ENCODE measurements around the gene RORB. TPM values are rescaled to one million over a fixed set of nuclear protein-coding genes. Genes with fewer than 3 reads are reported as not detected.

Gene RORB
- total and polyA plus RNA-seq, 12 donors = 0.20 to 5.0 (median 2.6) TPM

DNA sequence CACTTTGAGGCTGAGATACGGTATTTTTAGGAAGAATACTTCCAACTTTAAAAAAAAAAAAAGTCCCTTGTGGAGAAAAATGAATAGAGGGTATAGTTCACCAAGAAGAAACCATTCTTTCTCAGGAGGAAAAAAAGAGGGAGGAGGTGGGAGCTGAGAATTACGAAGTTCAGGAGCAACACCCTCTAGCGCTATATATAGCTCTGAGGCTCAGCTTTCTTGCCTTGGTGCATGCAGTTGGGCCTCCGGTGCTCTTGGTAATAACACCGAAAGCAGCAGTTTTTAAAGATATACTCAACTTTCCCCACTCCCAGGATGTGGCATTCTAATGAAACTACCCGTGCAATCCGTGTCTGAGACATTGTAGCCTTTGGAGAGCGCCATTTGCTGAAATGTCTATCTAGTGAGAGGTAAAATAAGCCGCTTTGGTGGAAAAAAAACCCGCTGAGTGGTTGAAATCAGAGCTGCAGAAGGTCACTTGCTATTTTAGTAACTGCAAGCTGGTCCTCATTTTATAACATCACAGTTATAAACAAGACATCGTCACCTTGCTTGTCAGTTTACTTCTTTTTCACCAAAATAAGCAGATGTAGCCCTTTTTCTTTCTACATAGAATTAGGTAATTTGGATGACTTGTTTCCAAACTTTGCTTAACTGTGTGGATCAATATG, 156.4 kb downstream of the RORB start:
- 51 to 55% methylated on average over 11 of the region's 11 CpGs for WGBS, 2 donors
- intact Hi-C loops (cut with DNase I) = no loop called here
- no peaks in the 10 kb centered on the region for H3K4me1 ChIP-seq
- no peaks in the 10 kb centered on the region for H3K27me3 ChIP-seq
- no peaks in the 10 kb centered on the region for H3K36me3 ChIP-seq
- DNase-seq (no peak), ATAC-seq (peak in 2 of 8 donors; percentile 43 to 71)
- TF ChIP-seq, protein P1, sequence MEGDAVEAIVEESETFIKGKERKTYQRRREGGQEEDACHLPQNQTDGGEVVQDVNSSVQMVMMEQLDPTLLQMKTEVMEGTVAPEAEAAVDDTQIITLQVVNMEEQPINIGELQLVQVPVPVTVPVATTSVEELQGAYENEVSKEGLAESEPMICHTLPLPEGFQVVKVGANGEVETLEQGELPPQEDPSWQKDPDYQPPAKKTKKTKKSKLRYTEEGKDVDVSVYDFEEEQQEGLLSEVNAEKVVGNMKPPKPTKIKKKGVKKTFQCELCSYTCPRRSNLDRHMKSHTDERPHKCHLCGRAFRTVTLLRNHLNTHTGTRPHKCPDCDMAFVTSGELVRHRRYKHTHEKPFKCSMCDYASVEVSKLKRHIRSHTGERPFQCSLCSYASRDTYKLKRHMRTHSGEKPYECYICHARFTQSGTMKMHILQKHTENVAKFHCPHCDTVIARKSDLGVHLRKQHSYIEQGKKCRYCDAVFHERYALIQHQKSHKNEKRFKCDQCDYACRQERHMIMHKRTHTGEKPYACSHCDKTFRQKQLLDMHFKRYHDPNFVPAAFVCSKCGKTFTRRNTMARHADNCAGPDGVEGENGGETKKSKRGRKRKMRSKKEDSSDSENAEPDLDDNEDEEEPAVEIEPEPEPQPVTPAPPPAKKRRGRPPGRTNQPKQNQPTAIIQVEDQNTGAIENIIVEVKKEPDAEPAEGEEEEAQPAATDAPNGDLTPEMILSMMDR (IDR thresholded peaks at IDR 0.05) = no peak
- H3K27ac ChIP-seq = no peak overlapping the region
- no peak overlapping the region for H3K4me3 ChIP-seq
- H3K9me3 ChIP-seq = no peaks in the 10 kb centered on the region

- H3K4me3 ChIP-seq = no peak overlapping the region
- intact Hi-C loops (cut with DNase I) = loop anchor here in 1 of 10 donors (10.0 kb wide), 1 partner anchor 52 kb away; no protein-coding TSS in a partner anchor
- H3K9me3 ChIP-seq = no peaks in the 10 kb centered on the region
- no peaks in the 10 kb centered on the region for H3K36me3 ChIP-seq
- H3K27ac ChIP-seq = no peak overlapping the region
- TF ChIP-seq, protein P1 (IDR thresholded peaks at IDR 0.05) = no peak
- H3K27me3 ChIP-seq = no peaks in the 10 kb centered on the region
- DNase-seq (no peak), ATAC-seq (no peak)
- H3K4me1 ChIP-seq = no peaks in the 10 kb centered on the region
- 71 to 76% methylated on average over 8 of the region's 8 CpGs for WGBS, 2 donors
These were observed 165.5 kb downstream of the RORB start for GRCh38 chr9:74662674-74663073.

DNA sequence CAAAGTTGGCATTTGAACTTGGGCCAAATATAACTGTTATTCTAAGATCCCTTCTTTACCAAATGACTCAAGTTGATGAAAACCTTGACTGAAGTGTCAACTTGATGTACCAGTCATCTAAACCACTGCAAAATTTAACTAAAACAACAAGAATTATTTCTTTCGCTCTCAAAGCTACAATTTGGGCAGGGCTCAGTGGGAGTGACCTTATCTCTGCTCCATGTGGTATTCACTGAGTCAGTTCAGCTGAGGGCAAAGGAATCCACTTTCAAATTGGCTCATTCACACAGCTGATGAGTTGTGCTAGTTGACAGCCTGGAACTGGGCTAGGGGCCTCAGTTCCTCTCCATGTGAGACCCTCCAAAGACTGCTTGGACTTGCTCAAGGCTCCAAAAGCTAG, 166.3 kb downstream of the RORB start:
- Histone ChIP-seq H3K4me1 (no peaks in the 10 kb centered on the region), H3K9me3 (no peaks in the 10 kb centered on the region), H3K4me3 (no peak overlapping the region), H3K36me3 (peaks cover 0 to 5% (median 0%) of the 10 kb centered on the region in 9 donors), H3K27me3 (no peaks in the 10 kb centered on the region), H3K27ac (no peak overlapping the region)
- ATAC-seq = no peak
- TF ChIP-seq, protein P1 (IDR thresholded peaks at IDR 0.05) = no peak
- DNase-seq = no peak
- WGBS, 2 donors = 56% methylated on average over 1 of the region's 1 CpG
- intact Hi-C loops (cut with DNase I) = loop anchor here in 1 of 10 donors (10.0 kb wide), 1 partner anchor 51 kb away; no protein-coding TSS in a partner anchor

DNA sequence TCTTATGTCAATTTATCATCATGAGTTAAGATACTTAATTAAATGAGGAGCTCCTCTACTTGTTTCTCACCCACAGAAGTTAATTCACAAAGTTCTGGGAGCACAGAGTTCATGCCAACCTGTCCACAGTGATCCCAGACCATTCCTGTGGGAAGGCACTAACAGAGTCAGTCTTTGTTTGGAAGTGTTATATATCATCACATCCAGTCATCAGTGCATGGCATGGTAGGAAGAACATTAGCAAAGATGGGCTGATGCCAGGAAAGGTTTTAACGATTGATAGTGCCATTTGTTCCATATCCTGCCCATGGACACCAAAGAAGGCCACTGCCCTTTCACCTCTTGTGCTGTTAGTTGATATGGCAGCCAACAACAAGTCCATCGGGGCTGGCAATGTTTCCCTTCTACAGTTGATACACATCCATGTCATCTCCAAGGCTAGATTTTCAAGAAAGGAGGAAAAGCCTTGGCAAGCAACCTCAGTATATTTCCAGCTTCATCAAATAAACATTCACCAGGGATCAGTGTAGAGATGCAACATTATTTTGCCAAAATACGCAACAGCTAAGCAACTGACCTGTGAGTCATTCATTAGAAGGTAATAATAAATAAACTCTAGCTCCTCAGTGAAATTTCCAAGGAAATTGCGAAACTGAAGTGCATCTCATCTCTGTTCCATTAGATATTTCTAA, 169.6 kb downstream of the RORB start:
- Histone ChIP-seq H3K27ac (no peak overlapping the region), H3K4me1 (no peaks in the 10 kb centered on the region), H3K4me3 (no peak overlapping the region), H3K9me3 (no peaks in the 10 kb centered on the region), H3K36me3 (peaks cover 0 to 5% (median 0%) of the 10 kb centered on the region in 9 donors), H3K27me3 (no peaks in the 10 kb centered on the region)
- ATAC-seq (no peak), DNase-seq (no peak)
- intact Hi-C loops (cut with DNase I) = loop anchor here in 1 of 10 donors (10.0 kb wide), 1 partner anchor 48 kb away; no protein-coding TSS in a partner anchor
- WGBS, 2 donors = 69 to 81% methylated on average over 4 of the region's 4 CpGs
- TF ChIP-seq, protein P1 (IDR thresholded peaks at IDR 0.05) = no peak

All from heart right ventricle (tissue), 16 donors.